GM23248 (cell line): Measurements from ENCODE around the gene CLOCK. TPM values are rescaled to one million over a fixed set of nuclear protein-coding genes. Genes with fewer than 3 reads are reported as not detected.

ENCODE experiments used
- DNase-seq: peaks from one replicate; pipeline ENCODE4 v3.0.0-alpha.2; 2015
- H2AFZ ChIP-seq: fragments of 200-600 bp; sonication (generic); 2 replicates; pipeline ENCODE4 v1.6.1; 2016; ENCODE audit warnings: antibody characterized with exemption
- H3F3A ChIP-seq: fragments of 200-600 bp; sonication (generic); 2 replicates; pipeline ENCODE4 v1.6.1; 2016; ENCODE audit warnings: mild to moderate bottlenecking, antibody characterized with exemption, mixed run types; ENCODE audit not compliant: insufficient read depth
- H3K27ac ChIP-seq: fragments of 200-600 bp; sonication (generic); 2 replicates; pipeline ENCODE4 v1.5.1; 2016; ENCODE audit warnings: mild to moderate bottlenecking
- H3K27me3 ChIP-seq: fragments of 200-600 bp; sonication (generic); replicated peaks from 2 replicates; pipeline ENCODE4 v1.6.1; 2016; ENCODE audit warnings: mild to moderate bottlenecking; ENCODE audit not compliant: insufficient read depth
- H3K36me3 ChIP-seq: fragments of 200-600 bp; sonication (generic); 2 replicates; pipeline ENCODE4 v1.6.1; 2016; ENCODE audit warnings: low read depth, mild to moderate bottlenecking
- H3K4me1 ChIP-seq: fragments of 200-600 bp; sonication (generic); 2 replicates; pipeline ENCODE4 v1.6.1; 2016; ENCODE audit warnings: mild to moderate bottlenecking; ENCODE audit not compliant: insufficient read depth
- H3K4me2 ChIP-seq: fragments of 200-600 bp; sonication (generic); one replicate; pipeline ENCODE4 v1.6.1; 2016; ENCODE audit warnings: mild to moderate bottlenecking; ENCODE audit not compliant: unreplicated experiment
- H3K4me3 ChIP-seq: fragments of 200-600 bp; sonication (generic); 2 replicates; pipeline ENCODE4 v1.5.1; 2016; ENCODE audit warnings: mild to moderate bottlenecking
- H3K79me2 ChIP-seq: fragments of 200-600 bp; sonication (generic); 2 replicates; pipeline ENCODE4 v1.6.1; 2016; ENCODE audit warnings: mild to moderate bottlenecking; ENCODE audit not compliant: insufficient read depth
- H3K9ac ChIP-seq: fragments of 200-600 bp; sonication (generic); 2 replicates; pipeline ENCODE4 v1.6.1; 2016; ENCODE audit warnings: mild to moderate bottlenecking
- H3K9me2 ChIP-seq: fragments of 200-600 bp; sonication (generic); 2 replicates; pipeline ENCODE4 v1.6.1; 2016; ENCODE audit warnings: mixed run types, mild to moderate bottlenecking, moderate library complexity; ENCODE audit not compliant: insufficient read depth
- H3K9me3 ChIP-seq: fragments of 200-600 bp; sonication (generic); one replicate; pipeline ENCODE4 v1.6.1; 2017; ENCODE audit warnings: low read depth
- H4K20me1 ChIP-seq: fragments of 200-600 bp; sonication (generic); 2 replicates; pipeline ENCODE4 v1.6.0; 2016; ENCODE audit not compliant: insufficient read depth
- EZH2 ChIP-seq: fragments of 200-600 bp; sonication (generic); IDR thresholded peaks from 2 replicates; pipeline ENCODE4 v1.6.1; 2018; ENCODE audit warnings: antibody characterized with exemption, mild to moderate bottlenecking; ENCODE audit not compliant: insufficient read depth, poor library complexity, severe bottlenecking
- EZH2phosphoT487 ChIP-seq: fragments of 200-600 bp; sonication (generic); IDR thresholded peaks from 2 replicates; pipeline ENCODE4 v1.6.1; 2018; ENCODE audit warnings: antibody characterized with exemption, moderate library complexity, mild to moderate bottlenecking, low read depth; ENCODE audit not compliant: insufficient read depth
- WGBS, 2 experiments: methylation state at CpG; one replicate each; pipeline ENCODE4 v1.1.6; 2015 to 2017; ENCODE audit warnings: low lambda C conversion rate in 2 of 2, low coverage in 1 of 2; ENCODE audit errors: missing lambda C conversion rate in 2 of 2; 5-methylcytosine and 5-hydroxymethylcytosine counted together
- in situ Hi-C: fragments of 300-500 bp; cut with MboI; formaldehyde crosslinking; loops from 2 replicates; pipeline ENCODE4 v1.15.0; 2020
- polyA plus RNA-seq: library from polyadenylated mRNA; unstranded; fragments of >200 nt; fragmentation: Nextera tagmentation; extraction: Ambion mirVana; gene quantifications from 2 replicates; pipeline ENCODE4 v1.2.1, GENCODE V29; 2016
- total RNA-seq: library from RNA; depleted of rRNA; stranded (reverse); fragments of >200 nt; shearing (Covaris generic); gene quantifications from 2 replicates; pipeline ENCODE4 v1.2.3, GENCODE V29; 2014

The CLOCK gene
- total and polyA plus RNA-seq, 2 experiments from 2014 or later: 16.5 to 28.0 TPM

- Histone ChIP-seq H3K9me3 (no peaks in the 10 kb centered on the region), H3K4me3 (no peak overlapping the region), H3K79me2 (no peaks in the 10 kb centered on the region), H3K27me3 (no peaks in the 10 kb centered on the region), H3K27ac (peak overlapping the region; percentile 7), H3K9me2 (no peaks in the 10 kb centered on the region), H3F3A (peaks cover 59% of the 10 kb centered on the region), H3K4me1 (peaks cover 32% of the 10 kb centered on the region), H3K36me3 (peaks cover 19% of the 10 kb centered on the region), H2AFZ (no peak overlapping the region), H3K9ac (no peak overlapping the region), H4K20me1 (no peaks in the 10 kb centered on the region), H3K4me2 (no peak overlapping the region)
- in situ Hi-C loops: loop anchor here (25.0 kb wide), 1 partner anchor 420 kb away; the partner anchor contains the start of gene EXOC1
- DNase-seq: peak; percentile 17
- TF ChIP-seq EZH2: no peak
- TF ChIP-seq EZH2phosphoT487: no peak
- 20 to 21% methylated on average over 1 of the region's 1 CpG for WGBS, 2 experiments
These were observed 104.2 kb downstream of the CLOCK start for GRCh38 chr4:55442541-55442940.

DNA sequence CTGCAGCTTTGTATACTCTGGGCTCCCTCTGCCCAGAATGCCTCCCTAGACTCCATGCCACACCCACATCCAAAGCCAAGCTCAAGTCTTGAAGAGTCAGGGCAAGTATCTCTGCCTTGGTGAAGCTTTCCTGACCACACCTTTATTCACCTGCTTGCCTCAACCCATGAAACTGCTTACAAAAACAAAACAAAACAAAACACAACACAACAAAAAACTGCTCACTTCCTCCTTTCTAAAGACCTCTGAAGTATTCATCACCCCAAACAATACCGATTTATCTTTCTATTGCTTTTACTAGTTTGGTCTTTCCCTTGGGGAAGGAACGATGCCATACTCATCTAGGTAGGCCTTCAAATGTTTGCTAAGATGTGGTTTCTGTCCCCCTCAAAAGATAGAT, 105.9 kb downstream of the CLOCK start:
- in situ Hi-C loops: loop anchor here (25.0 kb wide), 1 partner anchor 422 kb away; the partner anchor contains the start of gene EXOC1
- no peak overlapping the region for H2AFZ ChIP-seq

DNA sequence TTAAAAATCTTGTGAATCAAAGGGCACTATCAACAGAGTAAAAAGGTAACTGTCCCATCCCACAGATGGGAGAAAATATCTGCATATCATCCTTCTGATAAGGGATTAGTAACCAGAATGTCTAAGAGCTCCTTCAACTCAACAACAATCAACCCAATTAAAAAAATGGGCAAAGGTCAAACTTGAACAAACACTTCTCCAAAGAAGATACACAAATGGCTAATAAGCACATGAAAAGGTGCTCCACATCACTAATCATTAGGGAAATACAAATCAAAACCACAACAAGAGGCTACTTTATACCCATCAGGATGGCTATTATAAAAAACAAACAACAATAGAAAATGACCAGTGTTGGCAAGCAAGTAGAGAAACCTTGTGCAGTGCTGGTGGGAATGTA, 107.7 kb downstream of the CLOCK start:
- TF ChIP-seq EZH2phosphoT487 (no peak), EZH2 (no peak)
- no peak overlapping the region for H3K27ac ChIP-seq
- no peak overlapping the region for H2AFZ ChIP-seq
- H3K9ac ChIP-seq: no peak overlapping the region
- peaks cover 28% of the 10 kb centered on the region for H3K36me3 ChIP-seq
- peaks cover 13% of the 10 kb centered on the region; the same call in 1 of the 2 replicates for H3K4me1 ChIP-seq
- peaks cover 73% of the 10 kb centered on the region for H3F3A ChIP-seq
- H3K4me2 ChIP-seq: no peak overlapping the region
- no peaks in the 10 kb centered on the region for H3K9me2 ChIP-seq
- in situ Hi-C loops: loop anchor here (25.0 kb wide), 1 partner anchor 423 kb away; the partner anchor contains the start of gene EXOC1
- H3K79me2 ChIP-seq: no peaks in the 10 kb centered on the region
- H3K27me3 ChIP-seq: no peaks in the 10 kb centered on the region
- no peak for DNase-seq
- H3K9me3 ChIP-seq: no peaks in the 10 kb centered on the region
- no peak overlapping the region for H3K4me3 ChIP-seq
- no peaks in the 10 kb centered on the region for H4K20me1 ChIP-seq

More for the DNA sequence above, 105.9 kb downstream of the CLOCK start:
- no peaks in the 10 kb centered on the region for H3K79me2 ChIP-seq
- H4K20me1 ChIP-seq: no peaks in the 10 kb centered on the region
- no peak overlapping the region for H3K4me2 ChIP-seq
- no peaks in the 10 kb centered on the region for H3K27me3 ChIP-seq
- H3K4me3 ChIP-seq: no peak overlapping the region
- peaks cover 17% of the 10 kb centered on the region for H3K36me3 ChIP-seq
- 97 to 98% methylated on average over 2 of the region's 2 CpGs for WGBS, 2 experiments
- no peaks in the 10 kb centered on the region for H3K9me3 ChIP-seq
- TF ChIP-seq EZH2phosphoT487: no peak
- TF ChIP-seq EZH2: no peak
- H3K9me2 ChIP-seq: no peaks in the 10 kb centered on the region
- no peak for DNase-seq
- no peak overlapping the region for H3K27ac ChIP-seq
- peaks cover 20% of the 10 kb centered on the region for H3K4me1 ChIP-seq
- H3F3A ChIP-seq: peaks cover 65% of the 10 kb centered on the region
- no peak overlapping the region for H3K9ac ChIP-seq

DNA sequence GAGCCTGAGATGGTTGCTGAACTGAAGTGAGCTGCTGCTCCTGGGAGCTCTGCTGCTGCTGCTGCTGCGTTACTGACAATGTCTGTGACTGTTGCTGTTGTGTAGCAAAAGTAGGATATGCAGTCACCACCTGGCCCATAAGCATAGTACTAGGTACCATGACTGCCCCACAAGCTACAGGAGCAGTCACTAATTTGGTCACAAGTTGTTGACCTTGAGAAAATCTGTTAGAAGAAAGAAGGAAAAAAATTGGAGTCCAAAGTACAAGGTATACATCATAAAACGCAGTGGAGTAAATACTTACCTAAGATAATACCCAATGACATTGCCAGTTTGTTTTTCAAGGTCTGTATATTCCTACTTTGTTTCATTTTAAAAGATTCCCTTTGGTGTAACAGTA, 108.4 kb downstream of the CLOCK start:
- TF ChIP-seq EZH2: no peak
- no peak for TF ChIP-seq EZH2phosphoT487
- no peak overlapping the region for H3K9ac ChIP-seq
- H3K4me3 ChIP-seq: no peak overlapping the region
- H3K9me3 ChIP-seq: no peaks in the 10 kb centered on the region
- no peaks in the 10 kb centered on the region for H4K20me1 ChIP-seq
- H3K4me2 ChIP-seq: no peak overlapping the region
- peaks cover 29% of the 10 kb centered on the region for H3K36me3 ChIP-seq
- no peaks in the 10 kb centered on the region for H3K9me2 ChIP-seq
- no peak overlapping the region for H3K27ac ChIP-seq
- in situ Hi-C loops: loop anchor here (25.0 kb wide), 1 partner anchor 424 kb away; the partner anchor contains the start of gene EXOC1
- no peak for DNase-seq
- peaks cover 13% of the 10 kb centered on the region; the same call in 1 of the 2 replicates for H3K4me1 ChIP-seq
- whole genome bisulfite sequencing, 2 experiments: 92 to 97% methylated on average over 2 of the region's 2 CpGs
- H3K79me2 ChIP-seq: no peaks in the 10 kb centered on the region
- no peak overlapping the region for H2AFZ ChIP-seq
- peaks cover 79% of the 10 kb centered on the region for H3F3A ChIP-seq
- H3K27me3 ChIP-seq: no peaks in the 10 kb centered on the region
